Heart left ventricle (tissue), 13 donors: ENCODE data around the gene CENPU.

Experiments
- CTCF ChIP-seq, 12 donors: fragments of 200-600 bp; sonication (generic) in 4 of 12; IDR thresholded peaks; one replicate each; pipeline versions ENCODE4 v1.5.0 to v1.8.0; 2018 to 2022; ENCODE audit warnings: antibody characterized with exemption in 12 of 12, mild to moderate bottlenecking in 5 of 12
- POLR2A ChIP-seq, 2 donors: fragments of 450-650 bp; IDR thresholded peaks; one replicate each; pipeline ENCODE4 v1.6.1; 2017; ENCODE audit warnings: antibody characterized with exemption in 2 of 2, mild to moderate bottlenecking in 2 of 2, moderate library complexity in 2 of 2
- donor health status: ischemic (EF 13 %, LVEDD 7.1; RV severe dilation, severe dysfunction).
- donor health status: DM: no; HTN: yes; CAD: no.
- donor health status: DM: no; HTN: no; CAD: no.
- donor health status: ischemic (EF 25% LVEDD 6.9; RV normal size, moderate dysfunction).
- donor health status: ischemic (EF 25% LVEDD 5.7; RV mildly dilated, moderate dysfunction).
- donor health status: ischemic (EF 35%, LVEDD 5.7; RV mildly dilated, moderate dysfunction).
- donor health status: nonischemic (EF 11% LVEDD 7.7; RV severe dilation, severe dysfunction).
- donor health status: DM: yes; HTN: yes; CAD: no.
- donor health status: PGD.
- donor health status: ischemic (EF 29% LVEDD 5.4; RV normal size, mild dysfunction).
- donor health status: nonischemic (EF 23%, LVEDD 6.1; RV moderate dilation, normal function).

GRCh38 chr4:184668096-184668495 is 65.8 kb downstream of the CENPU start:
- TF ChIP-seq CTCF (IDR thresholded peaks at IDR 0.05) (no peak), POLR2A (IDR thresholded peaks at IDR 0.05) (no peak)
